Loucy (cell line): Measurements from ENCODE around the gene TECPR1.

ENCODE experiments used
- CTCF ChIP-seq: fragments of 200-600 bp; sonication (generic); conservative IDR thresholded peaks from 2 replicates; pipeline ENCODE4 v1.5.1; 2014; ENCODE audit warnings: mild to moderate bottlenecking, antibody characterized with exemption, low read length
- EZH2phosphoT487 ChIP-seq: fragments of 200-600 bp; IDR thresholded peaks from 2 replicates; pipeline ENCODE4 v1.6.1; 2018; ENCODE audit warnings: antibody characterized with exemption, mild to moderate bottlenecking, moderate library complexity, borderline replicate concordance

- TF ChIP-seq CTCF (no peak), EZH2phosphoT487 (no peak)
Observed at GRCh38 chr7:98297626-98298286, 45.7 kb upstream of the TECPR1 start.
